ENCODE data around the gene PAXX.

Gene PAXX, protein sequence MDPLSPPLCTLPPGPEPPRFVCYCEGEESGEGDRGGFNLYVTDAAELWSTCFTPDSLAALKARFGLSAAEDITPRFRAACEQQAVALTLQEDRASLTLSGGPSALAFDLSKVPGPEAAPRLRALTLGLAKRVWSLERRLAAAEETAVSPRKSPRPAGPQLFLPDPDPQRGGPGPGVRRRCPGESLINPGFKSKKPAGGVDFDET
- total RNA-seq, result 3.3 to 16.9 (median 8.5) reads per million in 18 experiments

DNA sequence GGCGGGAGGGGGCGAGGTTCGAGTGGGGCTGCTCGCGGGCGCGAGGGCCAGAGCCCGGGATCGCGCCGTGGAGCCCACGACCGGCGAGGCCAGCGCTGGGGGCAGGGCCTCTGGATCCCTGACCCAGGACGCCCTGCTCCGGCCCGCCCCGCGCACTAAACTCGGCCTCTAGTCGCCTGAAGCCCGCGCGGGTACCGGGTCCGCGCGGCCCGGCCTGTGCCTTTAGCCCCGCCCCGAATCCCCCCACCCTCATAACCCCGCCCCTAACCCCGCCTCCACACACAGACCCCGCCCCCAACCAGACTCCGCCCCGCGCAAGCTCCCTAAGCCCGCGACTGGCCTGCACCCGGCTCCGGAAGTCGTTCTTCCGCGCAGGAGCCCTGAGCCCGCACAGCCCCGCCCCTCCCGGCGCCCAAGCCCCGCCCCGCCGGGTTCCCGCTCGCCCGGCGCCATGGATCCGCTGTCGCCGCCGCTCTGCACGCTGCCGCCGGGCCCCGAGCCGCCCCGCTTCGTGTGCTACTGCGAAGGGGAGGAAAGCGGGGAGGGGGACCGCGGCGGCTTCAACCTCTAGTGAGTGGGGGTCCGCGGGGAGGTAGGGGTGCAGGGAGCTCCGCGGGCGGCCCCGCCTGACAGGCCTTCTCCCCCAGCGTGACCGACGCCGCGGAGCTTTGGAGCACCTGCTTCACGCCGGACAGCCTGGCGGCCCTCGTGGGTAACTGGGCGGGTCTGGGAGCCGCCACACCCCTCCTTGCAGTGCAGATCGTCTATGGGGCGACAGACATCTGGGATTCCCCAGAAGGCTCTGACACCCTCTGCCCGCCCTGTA lies at the start of gene PAXX:
Gene PAXX, plus strand, starts transcription at position 430 of the 826 bp plus-strand sequence. Its CDS starts 22 bp downstream, at position 452.
- DNase-seq, result peak; percentile 86 to 94

DNA sequence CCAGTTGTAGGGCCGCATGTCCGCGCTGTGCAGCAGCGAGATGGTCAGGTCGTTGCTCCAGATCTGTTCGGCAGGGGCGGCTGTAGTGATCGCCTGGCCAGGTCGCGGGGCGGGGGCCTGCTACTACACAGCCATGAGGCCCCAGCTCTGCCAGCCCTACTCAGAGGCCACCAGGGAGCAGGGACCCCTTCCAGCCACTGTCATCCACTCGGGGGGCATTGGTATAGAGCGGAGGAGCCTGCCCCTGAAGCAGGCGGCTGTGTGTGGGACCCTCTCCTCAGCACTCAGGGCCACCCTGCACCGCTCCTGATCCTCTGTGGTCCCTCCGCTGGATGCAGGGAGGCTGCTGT lies 49.4 kb upstream of the PAXX start:
- no peak for DNase-seq

DNA sequence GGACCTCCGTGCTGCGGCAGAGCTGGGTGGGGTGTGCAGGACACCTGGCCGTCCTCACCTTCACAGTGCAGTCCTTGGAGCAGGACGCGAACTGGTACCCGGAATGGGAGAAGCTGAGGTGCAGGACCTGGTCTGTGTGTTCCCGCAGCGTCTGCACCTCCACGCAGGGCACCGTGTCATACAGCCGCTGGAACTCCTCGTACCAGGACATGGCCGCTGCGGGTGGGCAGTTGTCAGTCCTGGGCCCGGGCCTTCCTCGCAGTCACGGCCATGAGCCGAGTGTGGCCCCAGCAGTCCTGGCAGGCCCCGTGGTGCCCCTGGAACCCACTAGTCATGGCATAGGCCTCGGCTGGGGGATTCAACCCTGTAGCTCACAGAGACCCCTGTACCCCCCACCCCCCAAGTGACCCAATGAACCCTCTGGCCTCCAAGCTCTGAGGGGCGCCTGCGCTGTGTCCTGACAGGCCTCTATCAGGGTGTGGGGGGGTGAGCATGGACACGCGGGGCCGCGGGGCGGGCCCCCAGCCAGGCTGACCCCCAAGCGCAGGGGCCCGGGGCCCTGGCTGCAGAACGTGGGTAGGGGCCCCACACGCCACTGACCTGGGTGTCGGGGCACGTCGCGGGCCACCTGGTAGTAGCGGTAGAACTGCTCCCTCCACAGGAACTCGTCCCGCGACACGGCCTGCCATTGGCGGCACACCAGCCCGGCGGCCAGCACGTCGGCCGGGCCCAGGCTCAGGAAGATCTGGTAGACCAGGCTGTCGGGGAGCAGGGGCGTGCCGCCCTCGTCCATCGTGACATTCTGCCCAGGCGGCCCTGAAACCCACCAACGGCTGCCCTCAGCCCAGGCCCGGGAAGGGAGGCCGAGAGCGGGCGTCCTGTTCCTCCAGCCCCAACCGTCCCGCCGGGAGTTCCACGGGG lies 48.7 kb upstream of the PAXX start:
- DNase-seq, result peak in 1 of 2 donors; percentile 32

DNA sequence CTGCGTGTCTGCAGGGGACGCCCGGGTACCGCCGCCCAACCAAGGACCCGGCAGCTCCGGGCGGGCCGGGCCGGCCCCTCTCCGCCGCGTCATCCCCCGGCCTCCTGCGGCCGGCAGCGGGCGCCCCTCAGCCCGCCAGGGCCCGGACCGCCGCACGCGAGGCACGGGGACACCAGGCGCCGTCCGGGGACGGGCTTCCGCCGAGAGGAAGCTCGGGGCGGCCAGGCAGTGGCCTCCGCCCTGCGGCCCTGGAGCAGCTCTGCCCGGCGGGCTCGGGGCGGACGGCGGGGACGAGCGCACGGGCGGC lies 48.1 kb upstream of the PAXX start:
- peak in 1 of 2 donors; percentile 55 for DNase-seq

DNA sequence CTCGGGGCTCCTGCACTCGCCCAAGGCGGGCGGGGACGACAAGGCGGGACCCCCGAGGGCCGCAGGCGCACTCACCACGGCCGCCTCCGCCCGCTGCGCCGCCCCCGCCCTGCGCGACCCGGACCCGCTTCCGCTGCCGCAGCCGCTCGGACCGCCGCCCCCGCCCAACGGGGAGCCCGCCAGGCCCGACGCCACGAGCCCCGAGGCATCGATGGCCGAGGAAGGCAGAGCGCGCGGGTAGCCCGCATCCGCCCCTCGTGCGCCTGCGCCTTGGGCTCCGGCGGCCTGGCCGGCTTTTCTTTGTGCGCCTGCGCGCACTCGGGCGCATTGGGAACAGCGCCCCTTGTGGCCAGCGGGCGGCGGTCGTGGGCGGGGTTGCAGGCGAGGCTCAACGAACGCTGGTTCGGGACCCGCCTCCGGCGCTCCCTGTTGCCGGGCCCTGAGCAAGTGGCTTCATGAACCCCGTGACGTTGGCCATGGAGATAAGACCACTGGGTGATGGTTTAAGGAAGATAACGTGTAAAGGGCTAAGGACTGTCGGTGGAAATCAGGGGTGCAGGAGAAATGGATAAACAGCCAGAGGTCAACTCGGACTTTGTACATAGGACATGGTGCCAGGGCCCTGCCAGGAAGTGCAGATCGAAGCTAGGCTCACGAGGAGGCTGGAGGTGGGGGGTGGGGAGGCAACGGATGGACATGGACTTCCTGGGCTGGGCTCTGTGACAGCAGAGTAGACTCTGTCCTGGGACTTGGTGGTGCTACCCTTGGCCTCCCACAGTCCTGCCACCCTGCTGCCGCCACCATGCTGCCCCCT lies 47.5 kb upstream of the PAXX start, which contains the start of the genes C8G and FBXW5:
Gene C8G, plus strand, starts transcription at position 725 of the 814 bp plus-strand sequence. Its CDS starts 78 bp downstream, at position 803.
Gene FBXW5, minus strand, starts transcription at position 220 of the 814 bp plus-strand sequence. CDS start 655 bp downstream, outside the sequence.
- DNase-seq, result peak; percentile 95 to 97

GRCh38 chr9:136945333-136946227 lies 46.6 kb upstream of the PAXX start:
- no peak for DNase-seq

- DNase-seq, result no peak
Observed at GRCh38 chr9:136946228-136947027, 45.8 kb upstream of the PAXX start.

GRCh38 chr9:136947028-136947891 lies 45.0 kb upstream of the PAXX start:
- peak in 1 of 2 donors; percentile 63 for DNase-seq

DNA sequence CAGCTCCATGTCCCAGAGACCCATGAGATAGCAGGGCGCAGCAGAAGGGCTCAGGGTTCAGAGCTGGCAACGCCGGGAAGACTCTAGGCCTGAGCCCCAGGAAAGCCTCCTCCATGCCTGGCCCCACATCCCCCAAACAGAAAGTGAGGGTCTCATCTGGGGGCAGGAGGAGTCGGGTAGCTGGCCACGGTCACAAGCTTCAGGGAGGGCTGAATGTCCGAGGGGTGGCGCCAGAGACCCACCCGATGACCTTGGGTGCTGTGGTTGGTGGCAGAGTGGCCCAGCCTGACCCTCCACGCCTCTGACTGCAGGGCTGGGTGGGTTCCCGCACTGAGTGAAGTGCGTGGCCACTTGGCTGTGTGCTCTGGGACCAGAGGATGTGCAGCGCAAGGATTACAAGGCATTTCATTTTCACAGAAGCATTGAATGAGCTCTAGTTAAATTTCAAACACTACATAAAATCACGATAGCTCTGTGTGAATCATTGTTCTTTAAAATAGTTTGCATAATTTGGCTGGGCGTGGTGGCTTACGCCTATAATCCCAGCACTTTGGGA lies 44.2 kb upstream of the PAXX start:
- peak; percentile 25 to 43 for DNase-seq

DNA sequence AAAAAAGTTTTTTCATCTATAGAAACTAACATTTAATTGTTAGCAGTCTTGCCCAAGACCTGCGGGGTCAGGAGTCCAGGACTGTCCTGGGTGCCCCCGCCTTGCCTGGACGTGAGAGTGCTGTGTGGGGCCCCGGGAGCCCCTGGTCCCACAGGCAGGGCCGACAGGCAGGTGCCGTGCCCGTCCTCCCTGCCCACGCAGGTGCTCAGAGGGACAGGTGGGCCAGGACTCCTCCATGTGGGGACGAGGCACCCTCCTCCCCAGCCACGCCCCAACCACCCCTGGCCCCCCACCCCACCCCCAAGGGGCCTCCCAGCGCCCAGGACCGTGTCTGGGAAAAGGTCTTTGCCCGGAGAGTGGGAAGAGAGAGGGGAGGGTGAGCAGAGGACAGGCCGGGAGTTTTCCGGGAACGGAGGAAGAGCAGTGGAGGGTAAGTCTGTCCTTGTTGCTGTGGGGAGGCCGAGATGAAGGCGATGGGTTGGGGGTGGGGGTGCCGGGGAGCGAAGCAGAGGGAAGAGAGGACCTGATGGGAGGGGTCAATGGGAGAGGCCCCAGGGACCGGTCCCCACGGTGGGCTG lies 42.9 kb upstream of the PAXX start:
- no peak for DNase-seq

GRCh38 chr9:136949817-136950655 lies 42.2 kb upstream of the PAXX start:
- DNase-seq, result peak; percentile 86 to 92

GRCh38 chr9:136950656-136951276 lies 41.5 kb upstream of the PAXX start:
- DNase-seq, result no peak

GRCh38 chr9:136951541-136952320 lies 40.5 kb upstream of the PAXX start, which contains the start of gene LCN12:
Gene LCN12 (plus strand): TSS chr9:136952273. CDS start chr9:136952328, 55 bp downstream.
- DNase-seq, result no peak

DNA sequence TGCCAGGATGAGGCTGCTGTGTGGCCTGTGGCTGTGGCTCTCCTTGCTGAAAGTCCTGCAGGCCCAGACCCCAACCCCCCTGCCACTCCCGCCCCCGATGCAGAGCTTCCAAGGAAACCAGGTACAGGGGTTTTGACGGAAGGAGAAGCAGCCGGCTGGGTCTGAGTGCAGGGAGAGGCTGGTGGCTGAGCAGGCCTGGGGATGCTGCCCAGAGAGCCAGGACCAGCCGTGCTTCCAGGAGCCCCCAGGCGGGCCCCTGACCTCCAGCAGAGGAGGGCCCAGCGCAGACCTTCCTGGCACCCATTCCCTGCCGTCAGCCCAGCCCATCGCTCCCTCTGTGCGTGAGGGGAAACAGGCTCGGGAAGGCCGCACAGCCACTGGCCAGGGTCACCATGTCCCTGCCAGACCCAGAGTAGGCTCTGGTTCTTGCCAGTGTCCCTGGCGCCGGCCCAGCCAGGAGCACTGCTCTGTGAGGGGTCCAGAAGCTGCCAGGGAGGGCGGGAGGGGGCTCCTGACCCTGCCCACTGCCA lies 39.8 kb upstream of the PAXX start:
- no peak for DNase-seq
